Right hindlimb (tissue), 1 donor: ENCODE results near the gene DDA1.

Source experiments
- DNase-seq: peaks from one replicate; pipeline ENCODE4 v3.0.0-alpha.2; 2018

The DDA1 gene

DNA sequence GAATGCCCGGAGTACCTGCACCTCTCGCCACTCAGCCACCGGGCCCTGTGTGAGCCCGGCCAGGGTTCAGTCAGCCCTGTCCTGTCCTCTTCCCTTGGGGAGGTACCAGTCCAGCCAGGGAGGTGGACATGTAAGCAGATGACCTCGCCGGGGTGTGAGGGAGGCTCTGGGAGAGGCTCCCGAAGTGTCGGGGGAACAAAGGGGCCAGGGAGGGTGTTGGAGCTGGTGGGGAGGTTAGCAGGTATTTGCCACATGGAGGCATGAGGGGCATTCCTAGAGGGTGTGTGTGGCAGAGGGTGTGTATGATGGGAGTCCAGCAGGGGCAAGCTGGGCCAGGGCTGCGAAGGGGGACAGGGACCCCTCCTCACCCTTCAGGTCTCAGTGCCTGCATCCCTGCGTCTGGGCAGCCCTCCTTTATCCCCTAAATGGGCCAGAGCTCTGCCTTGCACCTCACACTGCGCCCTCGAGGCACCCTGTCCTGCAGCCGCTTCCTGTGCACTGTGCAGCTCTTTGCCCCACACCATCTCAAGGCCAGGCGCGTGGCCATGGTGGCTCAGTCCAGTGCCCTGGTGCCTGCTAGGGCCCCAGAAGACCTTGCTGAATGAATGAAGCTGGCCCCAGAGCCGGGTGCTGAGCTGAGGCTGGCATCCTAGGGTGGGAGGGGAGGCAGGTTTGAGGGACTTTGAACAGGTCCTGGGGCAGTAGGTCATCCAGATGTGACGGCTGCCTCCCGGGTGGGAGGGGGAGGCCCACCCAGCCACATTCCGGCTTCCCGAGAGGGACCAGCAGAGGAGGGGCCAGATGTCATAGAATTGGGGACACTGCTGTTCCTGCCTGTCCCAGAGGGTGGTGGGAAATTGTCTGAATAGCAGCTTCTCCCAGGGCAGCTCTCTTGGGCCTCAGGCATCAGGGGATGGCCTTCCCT, 3.1 kb downstream of the DDA1 start:
- DNase-seq = no peak

DNA sequence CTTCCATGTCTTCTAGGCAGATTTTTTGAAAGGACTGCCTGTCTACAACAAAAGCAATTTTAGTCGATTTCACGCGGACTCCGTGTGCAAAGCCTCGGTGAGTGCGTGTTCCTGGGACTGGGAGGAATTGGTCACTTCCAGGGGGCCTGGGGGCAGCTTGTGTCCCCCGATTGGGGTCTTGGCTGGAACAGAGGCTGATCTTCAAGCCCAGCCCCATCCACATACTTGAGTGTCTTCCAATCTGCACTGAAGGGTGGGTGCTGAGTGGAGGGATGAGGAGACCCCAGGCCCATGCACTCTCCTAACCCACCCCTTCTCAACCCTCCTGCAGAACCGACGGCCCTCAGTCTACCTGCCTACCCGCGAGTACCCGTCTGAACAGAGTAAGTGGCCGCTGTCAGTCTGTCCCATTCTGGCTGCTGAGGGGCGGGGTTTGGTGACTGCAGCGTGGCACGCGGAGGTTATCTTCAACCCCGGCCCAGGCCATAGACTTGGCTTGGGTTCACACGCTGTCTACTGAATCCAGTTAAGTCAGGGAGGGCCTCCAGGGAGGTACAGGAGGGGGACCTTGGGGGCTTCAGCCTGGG, 4.7 kb downstream of the DDA1 start:
- DNase-seq = no peak

- DNase-seq = no peak
Measured at GRCh38 chr19:17318966-17319365, 9.6 kb downstream of the DDA1 start.

DNA sequence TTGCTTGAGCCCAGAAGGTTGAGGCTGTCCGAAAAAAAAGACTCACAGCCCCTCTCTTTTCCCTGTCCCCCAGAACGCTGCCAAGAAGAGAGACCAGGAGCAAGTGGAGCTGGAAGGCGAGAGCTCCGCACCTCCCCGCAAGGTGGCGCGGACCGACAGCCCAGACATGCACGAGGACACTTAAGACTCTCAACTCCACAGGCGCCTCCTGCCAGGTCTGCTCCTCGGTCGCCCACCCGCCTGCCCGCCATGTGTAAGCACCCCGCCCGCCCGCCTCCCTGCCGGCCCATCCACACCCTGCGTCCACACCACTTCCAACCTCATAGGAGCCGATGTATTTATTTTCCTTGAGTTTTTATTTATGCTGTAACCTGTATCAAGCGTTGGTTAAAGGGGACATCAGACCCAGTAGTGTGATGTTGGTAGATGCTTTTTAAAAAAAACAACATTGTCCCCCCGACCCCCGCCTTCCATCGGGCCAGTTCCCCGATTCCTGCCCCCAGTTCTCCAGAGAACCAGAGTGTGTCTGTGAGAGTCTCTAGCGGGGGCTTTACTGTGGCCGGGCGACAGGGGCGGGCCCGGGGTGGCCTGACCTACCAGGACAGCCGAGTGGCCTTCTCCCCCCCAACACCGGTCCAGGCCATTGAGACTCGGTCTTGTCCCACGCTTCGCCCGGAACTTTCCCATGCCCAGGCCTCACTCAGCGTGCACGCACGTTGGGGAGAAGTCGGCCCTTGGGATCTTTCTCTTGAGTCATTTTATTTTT, 10.3 kb downstream of the DDA1 start:
- DNase-seq = no peak

DNA sequence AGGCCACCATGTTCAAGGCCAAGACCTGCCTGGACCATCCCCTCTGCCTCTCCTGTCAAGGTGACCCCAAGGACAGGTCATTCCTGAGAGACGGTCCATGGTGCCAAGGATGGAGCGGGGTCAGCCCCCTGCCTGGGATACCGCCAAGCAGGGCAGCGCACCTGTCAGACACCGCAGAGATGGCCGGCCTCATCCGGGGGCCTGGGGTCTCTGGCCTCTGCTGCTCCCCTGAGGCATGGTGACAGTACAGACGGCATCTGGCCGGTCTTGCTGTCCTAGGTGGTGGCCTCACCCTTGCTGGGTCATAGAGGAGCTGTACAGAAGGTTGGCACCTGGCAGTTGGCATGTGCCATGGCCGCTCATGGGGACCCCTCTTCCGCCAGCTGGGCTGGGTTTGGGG, 11.1 kb downstream of the DDA1 start:
- DNase-seq = no peak

DNA sequence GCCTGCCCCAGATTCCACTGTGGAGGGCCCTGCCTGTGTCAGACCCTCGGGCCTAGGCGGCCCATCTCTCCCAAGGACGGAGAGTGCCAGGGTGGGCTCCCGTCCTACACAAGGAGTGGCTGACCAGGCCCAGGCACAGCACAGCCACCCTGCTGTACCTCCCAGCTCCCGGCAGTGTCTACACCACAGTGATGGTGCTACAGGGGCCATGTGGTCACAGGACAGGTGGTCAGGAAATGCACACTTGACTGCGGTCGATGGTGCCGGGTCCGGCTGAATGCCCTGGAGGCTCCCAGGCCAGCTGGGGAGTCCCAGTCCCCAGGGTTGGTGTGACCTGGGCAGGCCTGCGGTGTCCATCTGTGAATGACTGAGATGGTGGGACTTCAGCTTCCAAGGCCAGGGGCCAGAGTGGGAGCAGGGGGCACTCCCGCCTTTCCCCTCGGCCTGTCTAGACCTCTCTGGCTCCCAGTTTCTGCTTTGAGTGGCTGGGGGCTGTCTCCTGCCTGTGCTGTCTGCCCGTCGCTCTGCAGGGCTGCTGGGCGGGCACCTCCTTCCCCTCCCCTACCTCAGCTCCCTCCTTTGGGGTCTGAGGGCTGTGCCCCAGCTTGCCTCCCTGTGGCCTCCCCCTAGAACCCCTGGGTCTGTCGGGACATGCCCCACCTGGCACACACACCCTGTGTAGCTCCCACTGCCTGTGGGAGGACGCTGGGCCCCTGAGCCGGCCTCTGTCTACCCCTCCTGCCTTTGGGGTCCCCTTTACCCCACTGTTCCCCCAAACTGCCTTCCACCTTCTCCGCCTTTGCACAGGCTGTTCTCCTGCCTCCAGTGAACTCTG, 12.5 kb downstream of the DDA1 start:
- DNase-seq = no peak

DNA sequence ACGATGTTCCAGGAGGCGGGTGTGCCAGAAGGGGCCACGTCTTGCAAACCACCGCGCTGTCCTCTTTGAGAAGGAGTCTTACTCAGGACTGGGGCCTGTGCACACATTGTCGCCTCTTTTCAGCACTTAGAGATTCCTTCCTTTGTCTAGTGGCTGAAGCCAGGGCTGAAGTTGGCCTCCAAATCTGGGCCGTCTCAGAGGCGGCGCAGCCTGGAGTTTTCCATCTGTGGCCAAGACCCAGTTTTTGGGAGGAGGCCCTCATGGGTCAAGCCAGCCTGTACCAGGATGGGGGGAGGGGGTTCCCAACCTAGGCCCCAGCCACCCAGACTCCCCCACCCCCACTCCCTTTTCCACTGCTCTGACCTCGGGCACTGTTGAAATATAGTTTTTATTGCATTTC, 13.5 kb downstream of the DDA1 start:
- DNase-seq = no peak

DNA sequence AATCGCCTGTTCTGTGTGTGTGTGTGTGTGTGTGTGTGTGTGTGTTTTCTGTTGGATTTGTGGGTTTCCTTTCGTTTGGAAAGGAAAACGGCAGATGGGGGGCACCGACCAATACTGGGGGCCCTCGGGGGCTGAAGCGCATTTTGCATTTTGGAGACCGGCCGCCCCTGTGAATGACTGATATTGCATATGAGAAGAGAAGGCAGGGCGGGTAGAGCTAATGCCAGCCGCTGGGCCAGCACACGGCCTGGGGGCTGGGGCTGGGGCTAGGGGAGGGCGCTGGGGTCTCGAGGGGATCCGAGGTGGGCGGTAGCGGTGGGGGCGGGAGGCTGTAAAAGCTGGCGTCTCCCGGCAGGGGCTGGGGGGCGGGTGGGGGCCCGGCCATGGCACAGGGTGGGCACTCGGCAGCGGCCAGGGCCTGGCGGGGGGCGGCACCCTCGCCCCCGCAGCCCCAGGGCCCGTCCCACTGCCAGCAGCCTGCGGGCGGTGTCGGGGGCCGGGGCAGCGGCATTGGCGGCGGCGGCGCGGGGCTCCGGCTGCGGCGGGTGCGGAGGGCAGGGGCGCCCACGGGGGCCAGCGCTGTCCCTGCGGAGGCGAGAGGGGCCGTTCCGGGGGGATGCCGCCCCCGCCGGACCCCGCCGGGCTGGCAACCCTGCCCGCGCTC, 14.1 kb downstream of the DDA1 start:
- DNase-seq = no peak

GRCh38 chr19:17323964-17324332, 14.6 kb downstream of the DDA1 start:
- DNase-seq = no peak

GRCh38 chr19:17324357-17325114, 15.2 kb downstream of the DDA1 start:
- no peak for DNase-seq

GRCh38 chr19:17325133-17325532, 15.8 kb downstream of the DDA1 start:
- DNase-seq = no peak

DNA sequence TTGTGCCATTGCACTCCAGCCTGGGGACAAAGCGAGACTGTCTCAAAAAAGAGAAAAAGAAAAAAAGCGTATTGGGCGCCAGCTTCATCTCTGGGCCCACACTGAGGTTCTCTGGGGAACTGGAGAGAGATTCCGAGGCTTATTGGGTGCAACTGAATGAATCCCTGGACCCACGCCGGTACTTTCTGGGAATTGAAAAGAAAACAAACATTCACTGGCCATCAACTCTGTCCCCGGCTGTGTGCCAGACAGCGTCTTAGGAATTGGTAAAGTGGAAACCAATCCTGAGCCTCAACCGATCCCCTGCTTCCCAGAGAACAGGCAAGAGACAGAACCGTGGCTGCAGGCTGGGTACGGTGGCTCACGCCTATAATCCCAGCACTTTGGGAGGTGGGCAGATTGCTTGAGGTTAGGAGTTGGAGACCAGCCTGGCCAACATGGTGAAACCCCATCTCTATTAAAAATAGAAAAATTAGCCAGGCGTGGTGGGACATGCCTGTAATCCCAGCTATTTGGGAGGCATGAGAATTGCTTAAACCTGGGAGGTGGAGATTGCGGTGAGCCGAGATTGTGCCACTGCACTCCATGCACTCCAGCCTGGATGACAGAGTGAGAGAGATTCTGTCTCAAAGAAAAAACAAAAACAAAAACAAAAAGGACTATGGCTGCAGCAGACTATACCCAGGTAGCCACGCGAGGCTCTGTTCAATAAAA, 16.7 kb downstream of the DDA1 start:
- DNase-seq = no peak

GRCh38 chr19:17326595-17326966, 17.2 kb downstream of the DDA1 start:
- DNase-seq = no peak

DNA sequence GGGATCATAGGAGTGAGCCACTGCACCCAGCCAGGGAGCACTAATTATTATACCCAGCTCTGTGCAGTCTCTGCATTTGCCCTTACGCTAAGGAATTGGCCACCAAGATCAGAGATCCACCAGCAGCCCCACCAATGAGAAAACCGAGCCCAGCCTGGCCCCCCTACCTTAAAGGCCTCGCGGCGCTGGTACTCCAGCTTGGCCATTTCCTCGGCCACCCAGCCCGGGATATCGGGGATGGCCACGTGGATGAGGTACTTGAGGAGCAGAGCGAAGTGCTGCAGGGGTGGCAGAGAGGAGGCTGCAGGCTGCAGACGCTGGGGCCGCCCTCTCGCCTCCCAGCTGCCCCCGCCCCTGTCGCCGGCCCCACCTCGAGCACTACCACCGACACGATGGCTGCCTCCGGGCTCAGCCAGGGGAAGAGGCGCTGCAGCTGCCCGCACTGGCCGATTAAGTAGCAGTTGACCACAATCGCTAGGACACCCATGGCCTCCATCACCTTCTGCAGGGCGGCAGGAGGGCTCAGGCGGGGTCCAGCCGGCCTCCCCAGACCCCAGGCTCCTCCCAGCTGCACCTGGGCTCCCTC, 17.8 kb downstream of the DDA1 start:
- DNase-seq = no peak

GRCh38 chr19:17327654-17328516, 18.5 kb downstream of the DDA1 start:
- peak; percentile 81 for DNase-seq

GRCh38 chr19:17328517-17329365, 19.4 kb downstream of the DDA1 start:
- DNase-seq = no peak

DNA sequence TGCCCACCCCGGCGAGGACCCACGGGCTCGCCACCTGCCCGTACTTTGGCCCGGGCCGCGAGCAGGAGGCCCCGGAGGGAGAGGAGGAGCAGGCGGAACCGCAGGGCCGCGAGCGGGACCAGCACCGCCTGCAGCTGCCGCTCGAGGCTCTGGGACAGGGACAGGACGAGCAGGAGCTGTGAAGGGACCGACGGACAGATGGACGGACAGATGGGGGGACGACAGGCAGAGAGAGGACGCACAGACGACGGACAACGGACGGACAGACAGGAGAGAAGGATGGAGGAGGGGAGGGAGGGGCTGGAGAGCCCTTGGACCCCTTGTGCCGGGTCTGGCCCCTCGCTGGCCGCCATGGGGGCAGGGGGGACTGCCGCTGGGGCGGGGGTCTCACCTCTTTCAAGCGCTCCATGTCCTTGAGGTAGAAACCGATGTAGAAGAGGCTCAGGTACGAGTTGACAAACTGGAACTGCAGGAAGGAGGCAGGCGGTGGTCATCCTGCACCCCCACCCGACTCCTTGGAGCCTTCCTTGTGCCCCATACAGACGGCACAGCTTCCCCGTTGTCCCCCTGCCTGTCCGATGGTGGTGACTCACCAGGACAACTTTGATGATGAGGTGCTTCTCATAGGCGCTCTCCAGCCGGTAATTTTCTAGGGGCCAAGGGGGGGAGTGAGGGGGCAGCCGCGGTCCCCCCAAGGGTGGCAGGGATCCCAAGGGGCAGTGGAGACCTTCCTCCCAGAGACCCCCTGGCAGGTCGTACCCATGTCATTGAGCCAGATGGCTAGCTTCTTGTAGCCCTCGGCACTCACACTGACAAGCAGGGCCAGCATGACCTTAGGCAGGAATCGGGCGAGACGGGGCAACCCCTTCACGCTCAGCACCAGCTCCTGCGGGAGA, 20.3 kb downstream of the DDA1 start:
- DNase-seq = no peak
